Epithelial cell of esophagus (primary cell): ENCODE results near the gene FAM83F.

Source experiments
- DNase-seq: peaks from one replicate; pipeline ENCODE4 v3.0.0; 2010; ENCODE audit warnings: low read depth
- H3K4me3 ChIP-seq: 2 replicates; pipeline ENCODE4 v1.5.1; 2011; ENCODE audit warnings: mild to moderate bottlenecking, low read length, control low read depth
- CTCF ChIP-seq: IDR thresholded peaks from 2 replicates; pipeline ENCODE4 v1.5.1; 2011; ENCODE audit warnings: low read depth, mild to moderate bottlenecking, low read length, control low read depth, inconsistent platforms; ENCODE audit not compliant: insufficient read depth; ENCODE audit errors: missing control alignments

FAM83F gene

DNA sequence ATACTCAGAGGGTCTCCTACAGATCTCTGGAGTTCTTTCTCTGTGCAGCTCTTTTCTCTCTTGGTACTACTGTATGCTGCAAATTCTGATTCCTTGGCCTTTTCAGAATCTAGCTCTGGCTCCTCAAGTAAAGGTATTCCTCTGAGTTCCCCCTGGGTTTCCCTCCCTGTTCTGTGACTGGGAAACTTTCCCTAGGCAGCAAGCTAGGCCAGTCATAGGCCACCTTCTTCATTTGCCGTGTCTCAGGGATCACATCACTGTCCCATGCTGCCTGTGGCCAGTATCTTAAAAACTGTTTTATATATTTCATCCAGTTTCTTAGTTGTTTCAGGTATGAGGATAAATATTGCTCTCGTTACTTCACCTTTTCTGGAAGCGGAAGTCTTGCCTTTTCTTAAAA is 71.2 kb downstream of the FAM83F start:
- H3K4me3 ChIP-seq: no peak overlapping the region
- TF ChIP-seq CTCF: no peak
- no peak for DNase-seq

DNA sequence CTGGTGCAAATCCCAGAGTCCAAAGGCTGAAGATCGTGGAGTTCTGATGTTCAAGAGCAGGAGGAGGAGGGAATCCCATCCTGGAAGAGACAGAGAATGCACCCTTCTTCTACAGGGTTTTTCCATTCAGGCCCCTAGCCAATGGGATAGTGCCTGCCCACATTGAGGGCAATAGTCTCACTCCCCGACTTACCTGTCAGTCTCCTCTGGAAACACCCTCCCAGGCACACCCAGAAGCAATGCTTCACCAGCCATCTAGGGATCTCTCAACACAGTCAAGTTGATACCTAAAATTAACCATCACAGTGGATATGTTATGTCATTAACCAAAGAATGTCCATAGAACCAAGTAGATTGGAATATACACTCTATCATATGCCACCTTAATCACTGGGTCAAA is 72.9 kb downstream of the FAM83F start:
- no peak for DNase-seq

DNA sequence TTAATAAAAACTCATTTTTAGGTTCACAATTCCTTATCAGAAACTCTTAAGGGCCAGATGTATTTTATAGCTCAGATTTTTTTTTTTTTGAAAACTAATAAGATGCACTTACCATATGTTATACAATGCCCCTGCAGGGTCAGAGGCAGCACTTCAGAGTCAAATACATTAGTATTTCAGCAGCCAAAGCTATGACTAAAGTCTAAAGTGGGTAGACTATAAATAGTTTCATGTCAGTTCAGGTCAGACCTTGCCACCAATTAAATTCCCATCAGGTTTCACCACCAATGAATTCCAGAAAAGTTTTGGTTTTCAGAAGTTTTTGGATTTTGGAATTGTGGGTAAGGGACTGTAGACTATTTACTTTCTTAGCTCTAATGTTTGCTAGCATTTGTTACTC is 75.9 kb downstream of the FAM83F start:
- TF ChIP-seq CTCF: no peak
- no peak overlapping the region for H3K4me3 ChIP-seq
- DNase-seq: no peak

More for the DNA sequence above, 72.9 kb downstream of the FAM83F start:
- H3K4me3 ChIP-seq: no peak overlapping the region
- no peak for TF ChIP-seq CTCF

GRCh38 chr22:40071720-40072119 is 77.0 kb downstream of the FAM83F start:
- no peak for DNase-seq
- H3K4me3 ChIP-seq: no peak overlapping the region

DNA sequence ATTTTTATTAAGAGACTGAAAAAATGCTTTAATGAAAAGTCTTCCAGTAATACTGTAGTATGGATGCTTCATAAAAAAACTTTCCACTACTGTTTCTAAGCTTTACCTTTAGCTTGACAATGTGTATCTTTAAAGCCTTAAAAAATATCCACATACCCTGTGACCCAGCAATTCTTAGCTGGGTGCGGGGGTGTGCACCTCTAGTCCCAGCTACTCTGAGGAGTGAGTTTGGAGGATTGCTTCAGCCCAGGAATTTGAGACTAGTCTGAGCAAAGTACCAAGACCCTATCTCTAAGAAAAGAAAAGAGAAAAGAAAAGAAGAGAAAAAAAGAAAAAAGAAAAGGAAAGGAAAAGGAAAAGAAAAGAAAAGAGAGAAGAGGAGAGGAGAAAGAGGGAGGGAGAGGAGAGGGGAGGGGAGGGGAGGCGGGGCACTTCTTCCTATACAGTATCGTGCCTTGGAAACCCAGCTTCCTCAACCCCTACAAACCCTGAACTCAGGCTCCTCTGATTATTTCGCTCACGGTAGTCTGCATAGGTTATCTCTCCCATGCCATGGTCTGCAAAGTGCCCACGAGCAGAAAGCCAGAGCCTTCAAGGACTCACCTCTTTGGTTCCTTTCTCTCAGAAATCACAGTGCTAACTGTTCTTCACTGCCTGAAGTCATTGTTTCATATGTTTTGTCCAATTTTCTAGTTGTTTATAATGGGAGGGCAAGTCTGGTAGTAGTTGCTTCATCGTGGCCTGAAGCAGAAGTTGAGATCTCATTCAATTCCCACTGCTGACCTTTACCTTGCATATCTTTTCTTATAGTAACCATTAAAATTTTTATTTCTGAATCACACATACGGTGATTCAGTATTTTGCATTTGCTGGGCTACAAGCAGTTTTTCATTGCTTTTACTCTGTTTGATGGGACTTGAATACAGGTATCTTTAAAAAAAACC is 82.2 kb downstream of the FAM83F start:
- no peak for TF ChIP-seq CTCF
- peak; percentile 37 for DNase-seq
- no peak overlapping the region for H3K4me3 ChIP-seq

More at GRCh38 chr22:40071720-40072119, 77.0 kb downstream of the FAM83F start:
- no peak for TF ChIP-seq CTCF

DNA sequence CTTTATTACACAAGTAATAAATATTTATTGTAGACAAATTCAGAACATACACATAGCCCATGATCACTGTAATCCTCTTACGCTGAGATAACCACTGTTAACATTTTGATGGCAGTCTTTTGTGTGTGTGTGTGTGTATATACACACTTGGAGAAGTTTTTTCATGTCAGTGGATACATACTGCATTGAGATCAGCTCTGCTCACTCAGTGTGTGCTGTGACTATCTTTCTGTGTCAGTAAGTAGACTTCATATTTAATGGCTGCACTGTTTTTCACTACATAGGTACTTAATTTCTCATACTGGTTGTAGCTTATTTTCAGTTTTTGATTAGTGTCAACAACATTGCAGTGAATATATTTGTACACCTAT is 82.9 kb downstream of the FAM83F start:
- no peak overlapping the region for H3K4me3 ChIP-seq
- DNase-seq: no peak

More for the DNA sequence above, 82.9 kb downstream of the FAM83F start:
- TF ChIP-seq CTCF: no peak
